ENCODE results near the gene AFDN.

AFDN gene

DNA sequence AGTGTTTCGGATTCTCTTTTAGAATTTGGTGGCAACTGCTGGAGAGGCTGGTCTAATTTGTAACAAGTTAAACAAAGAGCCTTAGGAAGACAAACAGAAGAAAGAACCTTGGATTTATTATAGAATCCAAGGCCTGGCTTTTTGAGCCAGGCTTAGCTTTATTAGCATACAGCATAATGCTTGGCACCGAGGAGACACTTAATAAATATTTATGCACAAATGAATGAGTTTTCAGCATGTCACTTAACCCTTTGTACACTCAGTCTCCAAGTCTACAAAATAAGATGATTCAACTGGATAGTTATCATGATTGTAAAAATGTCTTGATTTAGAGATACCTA is 38.2 kb upstream of the AFDN start:
- Histone ChIP-seq H4K20me1 (ENCODE audit: insufficient read depth, low read length) (no peaks in the 10 kb centered on the region), H3K27ac (ENCODE audit: low read length) (no peak overlapping the region), H3K9me3 (ENCODE audit: insufficient read depth, low read length, severe bottlenecking) (no peaks in the 10 kb centered on the region), H2AFZ (ENCODE audit: low read depth, low read length) (no peak overlapping the region), H3K27me3 (ENCODE audit: insufficient read depth, low read length, poor library complexity) (no peaks in the 10 kb centered on the region), H3K79me2 (ENCODE audit: insufficient read depth, low read length) (no peaks in the 10 kb centered on the region), H3K36me3 (ENCODE audit: insufficient read depth, low read length) (no peaks in the 10 kb centered on the region), H3K9ac (ENCODE audit: low read depth, low read length) (no peak overlapping the region), H3K4me2 (ENCODE audit: insufficient read depth, low read length) (no peak overlapping the region), H3K4me3 (ENCODE audit: low read depth in 1 of 2, low read length in 2 of 2) (no peak overlapping the region), H3K4me1 (ENCODE audit: insufficient read depth, low read length) (no peaks in the 10 kb centered on the region)
- ATAC-seq (ENCODE audit: insufficient read depth, low read depth) (no peak), DNase-seq (no peak)
- TF ChIP-seq, protein P1, sequence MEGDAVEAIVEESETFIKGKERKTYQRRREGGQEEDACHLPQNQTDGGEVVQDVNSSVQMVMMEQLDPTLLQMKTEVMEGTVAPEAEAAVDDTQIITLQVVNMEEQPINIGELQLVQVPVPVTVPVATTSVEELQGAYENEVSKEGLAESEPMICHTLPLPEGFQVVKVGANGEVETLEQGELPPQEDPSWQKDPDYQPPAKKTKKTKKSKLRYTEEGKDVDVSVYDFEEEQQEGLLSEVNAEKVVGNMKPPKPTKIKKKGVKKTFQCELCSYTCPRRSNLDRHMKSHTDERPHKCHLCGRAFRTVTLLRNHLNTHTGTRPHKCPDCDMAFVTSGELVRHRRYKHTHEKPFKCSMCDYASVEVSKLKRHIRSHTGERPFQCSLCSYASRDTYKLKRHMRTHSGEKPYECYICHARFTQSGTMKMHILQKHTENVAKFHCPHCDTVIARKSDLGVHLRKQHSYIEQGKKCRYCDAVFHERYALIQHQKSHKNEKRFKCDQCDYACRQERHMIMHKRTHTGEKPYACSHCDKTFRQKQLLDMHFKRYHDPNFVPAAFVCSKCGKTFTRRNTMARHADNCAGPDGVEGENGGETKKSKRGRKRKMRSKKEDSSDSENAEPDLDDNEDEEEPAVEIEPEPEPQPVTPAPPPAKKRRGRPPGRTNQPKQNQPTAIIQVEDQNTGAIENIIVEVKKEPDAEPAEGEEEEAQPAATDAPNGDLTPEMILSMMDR (IDR thresholded peaks at IDR 0.05; ENCODE audit: borderline replicate concordance, extremely low read depth, low read length, poor library complexity, severe bottlenecking): no peak
- TF ChIP-seq EZH2 (IDR thresholded peaks at IDR 0.05; ENCODE audit: borderline replicate concordance, low read depth, low read length, severe bottlenecking): no peak

DNA sequence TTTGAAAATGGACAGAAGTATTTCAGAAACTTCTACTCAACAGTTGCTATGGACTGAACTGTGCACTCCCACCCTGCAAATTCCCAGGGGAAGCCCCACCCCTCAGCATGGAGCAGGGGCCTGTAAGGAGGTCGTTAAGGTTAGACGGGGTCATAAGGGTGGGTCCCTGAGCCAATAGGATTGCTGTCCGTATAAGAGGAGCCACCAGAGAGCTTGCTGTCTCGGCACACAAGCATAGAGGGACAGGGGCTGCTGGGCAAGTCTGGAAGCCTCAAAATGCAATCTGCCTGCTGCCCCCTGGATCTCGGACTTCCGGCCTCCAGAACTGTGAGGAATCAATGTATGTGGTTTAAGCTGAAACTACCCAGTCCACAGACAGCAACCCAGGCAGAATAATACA is 37.4 kb upstream of the AFDN start:
- no peaks in the 10 kb centered on the region for H3K9me3 ChIP-seq (ENCODE audit: insufficient read depth, low read length, severe bottlenecking)
- H3K27me3 ChIP-seq (ENCODE audit: insufficient read depth, low read length, poor library complexity): no peaks in the 10 kb centered on the region
- no peak for DNase-seq
- H3K4me1 ChIP-seq (ENCODE audit: insufficient read depth, low read length): no peaks in the 10 kb centered on the region
- no peak overlapping the region for H3K4me2 ChIP-seq (ENCODE audit: insufficient read depth, low read length)
- no peaks in the 10 kb centered on the region for H3K79me2 ChIP-seq (ENCODE audit: insufficient read depth, low read length)
- no peaks in the 10 kb centered on the region for H3K36me3 ChIP-seq (ENCODE audit: insufficient read depth, low read length)
- H3K9ac ChIP-seq (ENCODE audit: low read depth, low read length): no peak overlapping the region
- no peak overlapping the region for H2AFZ ChIP-seq (ENCODE audit: low read depth, low read length)
- no peaks in the 10 kb centered on the region for H4K20me1 ChIP-seq (ENCODE audit: insufficient read depth, low read length)
- no peak overlapping the region for H3K4me3 ChIP-seq (ENCODE audit: low read depth in 1 of 2, low read length in 2 of 2)
- TF ChIP-seq, protein P1 (IDR thresholded peaks at IDR 0.05; ENCODE audit: borderline replicate concordance, extremely low read depth, low read length, poor library complexity, severe bottlenecking): no peak
- no peak overlapping the region for H3K27ac ChIP-seq (ENCODE audit: low read length)
- ATAC-seq (ENCODE audit: insufficient read depth, low read depth): no peak

DNA sequence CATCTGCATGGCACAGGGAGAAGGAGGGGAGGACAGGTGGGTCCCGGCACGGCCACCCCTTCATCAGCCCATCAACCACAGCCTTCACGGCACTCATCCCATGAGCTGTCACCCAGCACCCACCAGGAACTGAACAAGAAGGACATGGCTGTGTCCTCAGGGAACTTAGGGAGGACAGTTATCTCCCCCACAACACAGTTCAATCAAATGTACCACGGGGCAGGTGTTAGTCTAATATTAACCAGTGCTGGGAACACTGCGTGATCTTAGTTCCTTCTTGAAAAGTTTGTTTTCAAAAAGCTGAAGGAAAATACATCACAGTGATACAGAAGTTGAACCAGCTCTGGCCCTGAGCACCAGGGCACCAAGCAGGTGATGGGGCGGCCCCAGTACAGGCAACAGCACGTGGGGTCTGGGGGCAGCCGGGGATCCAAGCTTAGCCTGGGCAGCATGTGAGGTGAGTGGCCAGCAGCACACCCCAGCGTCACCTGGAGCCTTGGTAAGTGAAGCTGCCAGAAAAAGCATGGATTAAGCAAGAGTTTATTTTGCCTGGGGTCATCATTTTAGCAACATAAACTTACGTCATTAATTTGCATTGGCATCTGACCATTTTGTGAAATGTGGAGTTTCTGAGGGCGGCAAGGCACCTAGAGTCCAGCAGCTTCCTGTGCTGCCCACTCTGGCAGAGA is 35.5 kb upstream of the AFDN start:
- Histone ChIP-seq H3K27ac (ENCODE audit: low read length) (no peak overlapping the region), H3K9me3 (ENCODE audit: insufficient read depth, low read length, severe bottlenecking) (no peaks in the 10 kb centered on the region), H3K4me1 (ENCODE audit: insufficient read depth, low read length) (no peaks in the 10 kb centered on the region), H3K4me2 (ENCODE audit: insufficient read depth, low read length) (no peak overlapping the region), H4K20me1 (ENCODE audit: insufficient read depth, low read length) (no peaks in the 10 kb centered on the region), H3K36me3 (ENCODE audit: insufficient read depth, low read length) (no peaks in the 10 kb centered on the region), H3K79me2 (ENCODE audit: insufficient read depth, low read length) (no peaks in the 10 kb centered on the region), H3K27me3 (ENCODE audit: insufficient read depth, low read length, poor library complexity) (peaks cover 13% of the 10 kb centered on the region), H3K9ac (ENCODE audit: low read depth, low read length) (no peak overlapping the region), H3K4me3 (ENCODE audit: low read depth in 1 of 2, low read length in 2 of 2) (no peak overlapping the region), H2AFZ (ENCODE audit: low read depth, low read length) (no peak overlapping the region)
- DNase-seq (no peak), ATAC-seq (ENCODE audit: insufficient read depth, low read depth) (no peak)
- no peak for TF ChIP-seq EZH2 (IDR thresholded peaks at IDR 0.05; ENCODE audit: borderline replicate concordance, low read depth, low read length, severe bottlenecking)
- TF ChIP-seq, protein P1 (IDR thresholded peaks at IDR 0.05; ENCODE audit: borderline replicate concordance, extremely low read depth, low read length, poor library complexity, severe bottlenecking): no peak

Measured in DND-41 (cell line).